H9 (cell line): Measurements from ENCODE around the gene CCDC69. TPM values are rescaled to one million over a fixed set of nuclear protein-coding genes. Genes with fewer than 3 reads are reported as not detected.

ENCODE experiments used
- DNase-seq: peaks from one replicate; pipeline ENCODE4 v3.0.0-alpha.2; 2017
- H2AFZ ChIP-seq: one replicate; pipeline ENCODE4 v1.6.1; 2013; ENCODE audit warnings: mild to moderate bottlenecking, low read length, control low read depth, moderate library complexity
- H2AK5ac ChIP-seq: 2 replicates; pipeline ENCODE4 v1.6.1; 2013; ENCODE audit warnings: low read length, control low read depth, mixed read lengths; ENCODE audit not compliant: insufficient read length
- H2BK120ac ChIP-seq: one replicate; pipeline ENCODE4 v1.6.1; 2013; ENCODE audit warnings: low read depth, mild to moderate bottlenecking, low read length, control low read depth, inconsistent platforms; ENCODE audit not compliant: poor library complexity, severe bottlenecking
- H2BK12ac ChIP-seq: 2 replicates; pipeline ENCODE4 v1.6.1; 2013; ENCODE audit warnings: low read length, control low read depth, mixed read lengths, low read depth; ENCODE audit not compliant: insufficient read length
- H2BK15ac ChIP-seq: 2 replicates; pipeline ENCODE4 v1.6.1; 2013; ENCODE audit warnings: low read depth, low read length, control low read depth
- H2BK20ac ChIP-seq: one replicate; pipeline ENCODE4 v1.6.1; 2013; ENCODE audit warnings: low read depth, mild to moderate bottlenecking, low read length, control low read depth, inconsistent platforms; ENCODE audit not compliant: poor library complexity, severe bottlenecking
- H2BK5ac ChIP-seq: 2 replicates; pipeline ENCODE4 v1.6.1; 2013; ENCODE audit warnings: low read length, control low read depth, mixed read lengths; ENCODE audit not compliant: insufficient read length
- H3K14ac ChIP-seq: 2 replicates; pipeline ENCODE4 v1.6.1; 2013; ENCODE audit warnings: low read length, control low read depth; ENCODE audit not compliant: insufficient read depth
- H3K18ac ChIP-seq: 2 replicates; pipeline ENCODE4 v1.6.1; 2013; ENCODE audit warnings: low read depth, mild to moderate bottlenecking, mixed read lengths, low read length, control low read depth; ENCODE audit not compliant: insufficient read length
- H3K23ac ChIP-seq: 2 replicates; pipeline ENCODE4 v1.6.1; 2013; ENCODE audit warnings: low read length, control low read depth, mixed read lengths, low read depth; ENCODE audit not compliant: insufficient read length
- H3K23me2 ChIP-seq: 2 replicates; pipeline ENCODE4 v1.6.1; 2013; ENCODE audit warnings: low read depth, mild to moderate bottlenecking, mixed read lengths, low read length, control low read depth; ENCODE audit not compliant: insufficient read length, poor library complexity, severe bottlenecking
- H3K27ac ChIP-seq: 2 replicates; pipeline ENCODE4 v1.5.1; 2013; ENCODE audit warnings: low read length, control low read depth, mixed read lengths, low read depth; ENCODE audit not compliant: insufficient read length
- H3K27me3 ChIP-seq: 2 replicates; pipeline ENCODE4 v1.6.1; 2013; ENCODE audit warnings: low read length, control low read depth, inconsistent platforms; ENCODE audit not compliant: insufficient read depth
- H3K4ac ChIP-seq: 2 replicates; pipeline ENCODE4 v1.6.1; 2013; ENCODE audit warnings: low read depth, mild to moderate bottlenecking, control low read depth, inconsistent platforms, low read length, moderate library complexity
- H3K4me1 ChIP-seq: 2 replicates; pipeline ENCODE4 v1.6.1; 2013; ENCODE audit warnings: low read length, control low read depth, inconsistent platforms; ENCODE audit not compliant: insufficient read depth
- H3K4me2 ChIP-seq: 2 replicates; pipeline ENCODE4 v1.6.1; 2013; ENCODE audit warnings: low read length, control low read depth, mixed read lengths; ENCODE audit not compliant: insufficient read length, insufficient read depth
- H3K56ac ChIP-seq: 2 replicates; pipeline ENCODE4 v1.6.1; 2013; ENCODE audit warnings: low read depth, mild to moderate bottlenecking, mixed read lengths, low read length, control low read depth; ENCODE audit not compliant: insufficient read length
- H3K79me1 ChIP-seq: 2 replicates; pipeline ENCODE4 v1.6.1; 2013; ENCODE audit warnings: low read depth, mild to moderate bottlenecking, moderate library complexity, low read length, control low read depth, inconsistent platforms; ENCODE audit not compliant: insufficient read depth, poor library complexity, severe bottlenecking
- H3K79me2 ChIP-seq: 2 replicates; pipeline ENCODE4 v1.6.1; 2013; ENCODE audit warnings: low read length, control low read depth, inconsistent platforms; ENCODE audit not compliant: insufficient read depth
- H3K9ac ChIP-seq: 2 replicates; pipeline ENCODE4 v1.6.1; 2013; ENCODE audit warnings: low read length, control low read depth, mixed read lengths; ENCODE audit not compliant: insufficient read length; ENCODE audit errors: extremely low read depth
- H3K9me3 ChIP-seq: one replicate; pipeline ENCODE4 v1.6.1; 2013; ENCODE audit warnings: low read depth, low read length, inconsistent platforms; ENCODE audit not compliant: control insufficient read depth
- H3T11ph ChIP-seq: one replicate; pipeline ENCODE4 v1.6.1; 2013; ENCODE audit warnings: mild to moderate bottlenecking, low read length, control low read depth, inconsistent platforms
- H4K20me1 ChIP-seq: one replicate; pipeline ENCODE4 v1.6.1; 2013; ENCODE audit not compliant: control insufficient read depth, insufficient read length, insufficient read depth
- H4K5ac ChIP-seq: 2 replicates; pipeline ENCODE4 v1.6.1; 2013; ENCODE audit warnings: low read depth, mild to moderate bottlenecking, mixed read lengths, low read length, control low read depth; ENCODE audit not compliant: insufficient read length
- H4K8ac ChIP-seq: replicated peaks from 2 replicates; pipeline ENCODE4 v1.6.1; 2013; ENCODE audit warnings: low read length, control low read depth, mixed read lengths, low read depth; ENCODE audit not compliant: insufficient read length
- H4K91ac ChIP-seq: 2 replicates; pipeline ENCODE4 v1.6.1; 2013; ENCODE audit warnings: low read depth, mild to moderate bottlenecking, moderate library complexity, mixed read lengths, low read length, control low read depth; ENCODE audit not compliant: insufficient read length
- H3K27ac Mint-ChIP-seq, 3 experiments: 2 replicates in 2 of 3; 3 replicates in 1 of 3; pipeline ENCODE4 v1.8.0; 2020 to 2021; ENCODE audit warnings: mixed read lengths in 3 of 3, mild to moderate bottlenecking in 1 of 3, moderate library complexity in 1 of 3
- H3K27me3 Mint-ChIP-seq: 2 replicates; pipeline ENCODE4 v1.8.0; 2021; ENCODE audit warnings: low read depth, mild to moderate bottlenecking, moderate library complexity, mixed read lengths
- H3K36me3 Mint-ChIP-seq, 3 experiments: 2 replicates in 2 of 3; 3 replicates in 1 of 3; pipeline ENCODE4 v1.8.0; 2020 to 2021; ENCODE audit warnings: low read depth in 3 of 3, mixed read lengths in 3 of 3; ENCODE audit not compliant: insufficient read depth in 1 of 3
- H3K4me1 Mint-ChIP-seq, 2 experiments: 2 replicates each; pipeline ENCODE4 v1.8.0; 2020; ENCODE audit warnings: mixed read lengths in 2 of 2
- H3K4me3 Mint-ChIP-seq, 2 experiments: 2 replicates in 1 of 2; 3 replicates in 1 of 2; pipeline ENCODE4 v1.8.0; 2020 to 2021; ENCODE audit warnings: mild to moderate bottlenecking in 2 of 2, mixed read lengths in 2 of 2, moderate library complexity in 1 of 2
- H3K9me3 Mint-ChIP-seq, 2 experiments: 2 replicates in 1 of 2; 3 replicates in 1 of 2; pipeline ENCODE4 v1.8.0; 2020; ENCODE audit warnings: mild to moderate bottlenecking in 2 of 2, mixed read lengths in 2 of 2, moderate library complexity in 1 of 2
- WGBS: extraction: QIAGEN DNeasy Blood & Tissue Kit; methylation state at CpG from one replicate; pipeline ENCODE4 v1.1.7; 2013; ENCODE audit warnings: missing lambda C conversion rate, low lambda C conversion rate, mixed read lengths; ENCODE audit not compliant: insufficient read length; ENCODE audit errors: extremely low coverage; 5-methylcytosine and 5-hydroxymethylcytosine counted together
- total RNA-seq: library from RNA; stranded (reverse); gene quantifications from 2 replicates; pipeline ENCODE4 v1.2.1, GENCODE V29; 2021
- TF ChIP-seq, protein P1 (sequence below): fragments of 200-600 bp; sonication (generic); conservative IDR thresholded peaks from 3 replicates; pipeline ENCODE4 v1.8.0; 2021; ENCODE audit warnings: antibody characterized with exemption, mild to moderate bottlenecking

Gene CCDC69
- total RNA-seq, 1 experiment from 2014 or later = 5.3 TPM

DNA sequence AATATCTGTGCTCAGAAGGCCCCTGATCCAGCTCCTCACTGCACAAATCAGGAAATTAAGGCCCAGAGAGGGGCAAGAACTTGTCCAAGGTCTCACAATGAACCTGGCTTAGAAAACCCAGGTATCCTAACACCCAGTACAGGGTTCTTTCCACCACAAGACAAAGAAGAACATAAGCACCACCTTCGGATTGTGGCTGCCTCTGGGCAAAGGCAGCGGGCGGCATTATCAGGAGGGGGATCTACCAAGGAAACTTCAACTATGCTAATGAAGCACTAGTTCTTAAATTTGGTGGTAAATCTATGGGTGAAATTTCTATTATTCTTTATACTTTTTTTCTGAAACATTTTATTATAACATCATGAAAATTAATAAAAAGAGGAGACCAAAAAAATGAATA is 84.2 kb downstream of the CCDC69 start:
- Histone ChIP-seq H3K18ac (no peak overlapping the region), H4K91ac (no peak overlapping the region), H3K4me1 (peaks cover 5% of the 10 kb centered on the region; the same call in 1 of the 2 replicates), H4K8ac (no peak overlapping the region), H2BK20ac (no peak overlapping the region), H3K79me1 (peaks cover 3% of the 10 kb centered on the region), H2BK12ac (no peak overlapping the region), H3K9ac (no peak overlapping the region), H4K20me1 (no peaks in the 10 kb centered on the region), H3K79me2 (no peaks in the 10 kb centered on the region), H2AFZ (no peak overlapping the region), H3K23ac (no peak overlapping the region), H3K56ac (no peak overlapping the region), H3K27me3 (no peaks in the 10 kb centered on the region), H3K9me3 (no peaks in the 10 kb centered on the region), H4K5ac (no peak overlapping the region), H3K4me2 (no peak overlapping the region), H2BK15ac (no peak overlapping the region), H3K4ac (no peak overlapping the region), H2AK5ac (no peak overlapping the region), H3K23me2 (no peaks in the 10 kb centered on the region), H2BK5ac (no peak overlapping the region), H2BK120ac (no peak overlapping the region), H3K14ac (no peak overlapping the region), H3K27ac (no peak overlapping the region), H3T11ph (no peak overlapping the region)
- H3K27ac Mint-ChIP-seq = no peak overlapping the region
- TF ChIP-seq, protein P1, sequence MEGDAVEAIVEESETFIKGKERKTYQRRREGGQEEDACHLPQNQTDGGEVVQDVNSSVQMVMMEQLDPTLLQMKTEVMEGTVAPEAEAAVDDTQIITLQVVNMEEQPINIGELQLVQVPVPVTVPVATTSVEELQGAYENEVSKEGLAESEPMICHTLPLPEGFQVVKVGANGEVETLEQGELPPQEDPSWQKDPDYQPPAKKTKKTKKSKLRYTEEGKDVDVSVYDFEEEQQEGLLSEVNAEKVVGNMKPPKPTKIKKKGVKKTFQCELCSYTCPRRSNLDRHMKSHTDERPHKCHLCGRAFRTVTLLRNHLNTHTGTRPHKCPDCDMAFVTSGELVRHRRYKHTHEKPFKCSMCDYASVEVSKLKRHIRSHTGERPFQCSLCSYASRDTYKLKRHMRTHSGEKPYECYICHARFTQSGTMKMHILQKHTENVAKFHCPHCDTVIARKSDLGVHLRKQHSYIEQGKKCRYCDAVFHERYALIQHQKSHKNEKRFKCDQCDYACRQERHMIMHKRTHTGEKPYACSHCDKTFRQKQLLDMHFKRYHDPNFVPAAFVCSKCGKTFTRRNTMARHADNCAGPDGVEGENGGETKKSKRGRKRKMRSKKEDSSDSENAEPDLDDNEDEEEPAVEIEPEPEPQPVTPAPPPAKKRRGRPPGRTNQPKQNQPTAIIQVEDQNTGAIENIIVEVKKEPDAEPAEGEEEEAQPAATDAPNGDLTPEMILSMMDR = no peak
- no peak for DNase-seq
- H3K36me3 Mint-ChIP-seq = peaks cover 8 to 40% (median 34%) of the 10 kb centered on the region in 3 experiments; a peak in 6 of 7 replicates
- WGBS = no CpG with 5 or more reads among the region's 3 CpGs
- peaks cover 17 to 20% of the 10 kb centered on the region in 2 experiments for H3K4me1 Mint-ChIP-seq
- H3K9me3 Mint-ChIP-seq = no peaks in the 10 kb centered on the region; a peak in 1 of 5 replicates
- H3K27me3 Mint-ChIP-seq = no peaks in the 10 kb centered on the region
- no peak overlapping the region for H3K4me3 Mint-ChIP-seq
